Measurements from ENCODE around the gene KPNA6. TPM values are rescaled to one million over a fixed set of nuclear protein-coding genes. Genes with fewer than 3 reads are reported as not detected.

Gene KPNA6
- total RNA-seq, 2 donors from 2014 or later: 39.8 to 57.6 TPM

DNA sequence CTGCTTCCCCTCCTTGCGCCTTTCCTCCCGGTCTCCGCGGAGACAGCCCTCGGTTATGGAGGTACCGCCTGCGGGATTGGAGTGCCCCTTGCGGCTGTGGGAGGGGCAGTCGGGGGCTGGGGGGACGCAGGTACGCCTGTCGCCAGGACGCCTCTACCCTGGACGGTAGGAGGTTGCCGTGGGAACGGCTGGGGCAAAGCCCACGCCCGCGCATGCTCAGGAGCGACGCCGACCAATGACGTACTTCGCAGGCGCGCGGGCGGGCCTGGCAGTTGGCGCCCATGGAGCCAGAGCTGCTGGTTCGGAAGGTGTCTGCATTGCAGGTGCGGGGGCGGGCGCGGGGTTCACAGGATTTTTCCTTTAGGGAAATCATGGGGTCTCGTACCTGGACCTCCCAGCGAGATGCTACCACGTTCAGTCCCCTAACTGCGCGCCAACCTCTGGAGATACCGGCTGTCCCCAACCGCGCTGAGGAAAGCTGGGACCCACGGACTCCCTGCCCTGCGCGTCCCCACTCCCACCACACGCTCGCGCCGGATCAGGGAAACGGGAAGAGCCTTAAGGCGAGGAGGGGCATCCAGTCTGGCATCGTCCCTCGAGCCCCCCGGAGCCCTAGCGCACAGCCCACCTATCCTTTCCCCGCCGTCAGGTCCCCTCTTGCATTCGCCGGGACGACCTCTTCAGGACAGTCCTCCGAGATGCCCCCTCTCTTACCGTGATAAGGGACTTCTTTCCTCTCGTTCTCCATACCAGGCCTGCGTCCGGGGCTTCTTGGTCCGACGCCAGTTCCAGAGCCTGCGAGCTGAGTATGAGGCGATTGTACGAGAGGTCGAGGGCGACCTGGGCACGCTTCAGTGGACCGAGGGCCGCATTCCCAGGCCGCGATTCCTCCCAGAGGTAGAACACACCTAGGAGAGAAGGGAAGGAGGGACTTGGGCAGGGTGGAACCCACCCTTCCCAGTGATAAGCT, 97.8 kb downstream of the KPNA6 start, which contains the start of gene IQCC:
TSS of gene IQCC (plus strand) at position 271 of the 970 bp plus-strand sequence. CDS start at position 282, 11 bp downstream.
- DNase-seq: peak; percentile 81 to 82 (median 82)
- H3K4me3 Mint-ChIP-seq: peak within 1 kb of the TSS; percentile 88
- peaks cover 29% of the 10 kb centered on the region for H3K4me1 Mint-ChIP-seq
- no peaks in the 10 kb centered on the region for H3K9me3 ChIP-seq (ENCODE audit: control insufficient read depth, low read length, poor library complexity, severe bottlenecking)
- H3K36me3 Mint-ChIP-seq (ENCODE audit: low read depth): no peaks in the 10 kb centered on the region
- H3K27me3 Mint-ChIP-seq: no peaks in the 10 kb centered on the region
- peak; percentile 68 for ATAC-seq
- peak within 1 kb of the TSS; percentile 92 for H3K27ac Mint-ChIP-seq

DNA sequence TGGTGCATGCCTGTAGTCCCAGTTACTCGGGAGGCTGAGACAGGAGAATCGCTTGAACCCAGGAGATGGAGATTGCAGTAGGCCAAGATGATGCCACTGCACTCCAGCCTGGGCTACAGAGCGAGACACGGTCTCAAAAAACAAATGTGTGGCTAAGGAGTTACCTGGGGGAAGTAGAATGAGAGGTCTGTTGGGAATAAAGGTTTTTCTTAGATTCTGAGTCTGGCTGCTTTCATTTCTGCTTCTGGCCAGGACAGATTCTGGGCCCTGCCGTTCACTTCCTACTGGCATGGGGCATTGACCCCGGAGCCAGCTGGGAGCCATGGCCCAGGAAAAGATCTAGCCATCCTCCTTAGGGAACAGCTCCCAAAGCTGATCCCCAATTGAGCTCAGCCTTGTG, 100.6 kb downstream of the KPNA6 start:
- no peak overlapping the region for H3K4me3 Mint-ChIP-seq
- H3K9me3 ChIP-seq (ENCODE audit: control insufficient read depth, low read length, poor library complexity, severe bottlenecking): no peaks in the 10 kb centered on the region
- no peak for ATAC-seq
- no peak for DNase-seq
- H3K36me3 Mint-ChIP-seq (ENCODE audit: low read depth): no peaks in the 10 kb centered on the region
- H3K4me1 Mint-ChIP-seq: peaks cover 16% of the 10 kb centered on the region
- H3K27me3 Mint-ChIP-seq: no peaks in the 10 kb centered on the region
- H3K27ac Mint-ChIP-seq: no peak overlapping the region

DNA sequence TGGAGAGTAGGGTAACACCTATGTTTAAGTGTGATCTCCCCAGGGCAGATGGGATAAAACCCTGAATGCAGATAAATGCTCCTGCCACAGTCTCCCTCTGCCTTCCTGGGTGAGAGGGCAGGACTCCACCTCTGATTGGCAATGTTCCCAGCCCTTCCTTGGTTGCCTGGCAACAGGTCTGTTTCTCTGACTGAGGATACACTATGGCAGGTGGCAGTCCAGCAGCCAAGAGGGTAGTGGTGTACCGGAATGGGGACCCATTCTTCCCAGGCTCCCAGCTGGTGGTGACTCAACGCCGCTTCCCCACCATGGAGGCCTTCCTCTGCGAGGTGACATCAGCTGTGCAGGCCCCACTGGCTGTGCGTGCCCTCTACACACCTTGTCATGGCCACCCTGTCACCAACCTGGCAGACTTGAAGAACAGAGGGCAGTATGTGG, 101.1 kb downstream of the KPNA6 start, which contains the start of gene DCDC2B:
TSS of gene DCDC2B (plus strand) at position 199 of the 438 bp plus-strand sequence. CDS start at position 204, 5 bp downstream.
- Mint-ChIP-seq H3K4me1 (peaks cover 16% of the 10 kb centered on the region), H3K27me3 (no peaks in the 10 kb centered on the region), H3K36me3 (ENCODE audit: low read depth) (no peaks in the 10 kb centered on the region), H3K4me3 (no peak within 1 kb of the TSS), H3K27ac (no peak within 1 kb of the TSS)
- DNase-seq: no peak
- ATAC-seq: no peak
- no peaks in the 10 kb centered on the region for H3K9me3 ChIP-seq (ENCODE audit: control insufficient read depth, low read length, poor library complexity, severe bottlenecking)

DNA sequence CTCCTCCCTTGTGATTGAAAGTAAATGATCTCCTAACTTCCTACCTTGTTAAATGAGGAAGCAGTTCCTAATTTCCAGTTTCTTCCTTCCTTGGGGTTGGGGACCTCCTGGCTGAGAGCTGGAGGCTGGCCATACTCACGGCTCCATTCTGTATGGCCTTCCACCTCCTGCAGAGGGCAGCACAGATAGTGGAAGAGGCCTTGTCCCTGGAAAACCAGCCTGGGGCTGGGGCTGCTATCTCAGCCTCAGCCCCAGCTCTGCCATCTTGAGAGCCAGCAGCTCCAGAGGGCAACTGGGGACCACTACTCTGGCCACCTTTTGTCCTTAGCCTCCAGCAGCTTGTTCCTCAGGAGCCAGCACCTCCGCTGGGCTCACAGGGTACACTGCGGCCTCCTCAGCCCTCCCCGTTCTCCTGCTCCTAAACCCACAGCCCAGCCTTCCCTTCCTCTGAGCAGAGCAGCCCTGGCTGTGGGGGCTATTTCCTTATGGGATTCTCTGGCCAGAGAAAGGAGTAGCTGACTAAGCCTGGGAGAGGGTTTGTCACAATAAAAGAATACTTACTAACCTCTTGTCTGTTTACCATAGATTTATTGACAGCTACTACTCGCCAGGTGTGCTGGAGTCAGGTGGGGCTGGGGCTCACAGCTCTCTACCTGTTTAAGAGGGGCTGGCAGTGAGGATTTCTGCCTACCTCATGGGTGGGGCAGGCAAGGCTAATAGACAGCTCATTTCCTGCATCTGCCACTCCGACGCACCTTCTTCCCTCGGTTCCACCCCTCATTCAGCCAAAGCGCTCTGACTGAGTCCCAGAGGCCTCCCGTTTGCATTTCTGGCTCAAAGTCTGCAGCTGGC, 108.0 kb downstream of the KPNA6 start:
- Mint-ChIP-seq H3K27ac (peak overlapping the region; percentile 84), H3K36me3 (ENCODE audit: low read depth) (no peaks in the 10 kb centered on the region), H3K27me3 (no peaks in the 10 kb centered on the region), H3K4me3 (no peak overlapping the region), H3K4me1 (peaks cover 11% of the 10 kb centered on the region)
- ATAC-seq (peak; percentile 92), DNase-seq (peak; percentile 33 to 55 (median 36))
- H3K9me3 ChIP-seq (ENCODE audit: control insufficient read depth, low read length, poor library complexity, severe bottlenecking): no peaks in the 10 kb centered on the region

DNA sequence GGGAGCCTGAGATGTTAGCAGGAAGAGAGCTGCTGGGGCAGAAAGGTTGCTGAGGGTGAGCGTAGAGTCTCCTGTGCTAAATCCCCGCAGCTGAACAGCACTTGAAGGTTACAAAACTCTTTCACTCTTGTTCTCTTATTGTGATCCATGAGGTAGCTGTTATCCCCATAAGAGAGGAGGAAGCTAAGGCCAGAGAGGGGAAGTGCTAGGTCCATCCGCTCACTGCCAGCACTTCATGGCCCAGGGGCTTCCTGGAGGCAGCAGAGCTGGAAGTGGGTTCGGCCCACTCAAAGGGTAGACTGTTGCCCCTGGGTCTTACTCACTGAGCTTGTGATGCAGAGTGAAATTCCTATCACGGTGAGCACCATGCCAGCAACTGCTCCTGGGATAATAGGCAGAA, 108.7 kb downstream of the KPNA6 start:
- H3K36me3 Mint-ChIP-seq (ENCODE audit: low read depth): no peaks in the 10 kb centered on the region
- no peaks in the 10 kb centered on the region for H3K9me3 ChIP-seq (ENCODE audit: control insufficient read depth, low read length, poor library complexity, severe bottlenecking)
- H3K27ac Mint-ChIP-seq: peak overlapping the region; percentile 84
- H3K4me1 Mint-ChIP-seq: peaks cover 15% of the 10 kb centered on the region
- no peaks in the 10 kb centered on the region for H3K27me3 Mint-ChIP-seq
- DNase-seq (no peak), ATAC-seq (no peak)
- H3K4me3 Mint-ChIP-seq: no peak overlapping the region

DNA sequence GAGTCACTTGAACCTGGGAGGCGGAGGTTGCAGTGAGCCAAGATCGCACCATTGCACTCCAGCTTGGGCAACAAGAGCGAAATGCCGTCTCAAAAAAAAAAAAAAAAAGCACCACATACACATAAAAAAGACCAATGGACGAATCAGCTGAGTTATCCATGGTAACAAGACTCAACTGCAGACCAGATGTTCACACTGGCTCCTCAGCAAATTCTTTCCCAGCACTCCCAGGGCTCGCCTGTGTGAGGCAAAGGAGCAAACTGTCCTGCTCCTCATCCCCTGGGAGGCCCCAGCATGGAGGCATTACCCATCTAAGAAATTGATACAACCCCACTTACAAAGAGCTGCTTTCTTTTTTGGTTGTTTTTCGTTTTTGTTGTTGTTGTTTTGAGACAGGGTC, 111.2 kb downstream of the KPNA6 start:
- Mint-ChIP-seq H3K27me3 (no peaks in the 10 kb centered on the region), H3K27ac (no peak overlapping the region), H3K4me3 (no peak overlapping the region), H3K4me1 (peaks cover 19% of the 10 kb centered on the region), H3K36me3 (ENCODE audit: low read depth) (no peaks in the 10 kb centered on the region)
- no peak for DNase-seq
- no peaks in the 10 kb centered on the region for H3K9me3 ChIP-seq (ENCODE audit: control insufficient read depth, low read length, poor library complexity, severe bottlenecking)
- no peak for ATAC-seq

DNA sequence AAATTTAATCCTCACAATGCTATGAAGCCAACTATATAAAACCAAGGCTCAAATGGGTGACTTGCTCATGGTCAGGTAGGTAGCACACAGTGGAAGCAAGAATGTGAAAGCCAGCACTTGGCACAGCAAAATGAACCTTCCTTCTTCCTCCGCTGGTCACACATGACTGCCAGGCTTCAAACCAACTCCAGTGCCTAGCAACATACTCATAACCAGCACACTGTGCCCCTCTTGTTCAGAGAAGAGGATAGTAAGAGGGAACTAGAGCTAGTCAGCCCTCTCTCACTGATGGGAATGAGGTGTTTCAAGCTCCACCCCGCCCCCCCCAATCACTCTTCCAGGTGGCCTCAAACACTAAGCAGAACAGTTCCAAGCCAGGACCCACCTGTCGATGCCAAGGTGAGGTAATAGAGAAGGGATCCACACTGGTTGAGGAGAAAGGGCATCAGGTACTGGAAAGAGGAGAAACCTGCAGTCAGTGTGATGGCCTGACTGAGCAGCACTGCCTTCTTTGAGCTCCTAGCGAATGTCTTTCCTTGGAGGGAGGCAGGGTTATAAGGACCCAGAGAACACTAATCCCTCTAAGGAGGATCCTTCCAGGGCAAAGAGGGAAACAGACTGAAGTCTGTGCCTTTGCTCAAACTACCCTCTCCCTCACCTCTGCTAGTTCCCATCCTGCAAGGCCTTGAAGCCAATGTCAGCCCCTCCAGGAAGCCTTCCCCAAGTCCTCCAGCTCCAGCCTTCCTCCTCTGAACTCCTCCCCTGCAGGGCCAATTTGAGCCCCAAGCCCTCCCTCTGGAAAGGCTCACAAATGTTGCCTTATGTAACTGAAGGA, 113.1 kb downstream of the KPNA6 start:
- Mint-ChIP-seq H3K27me3 (no peaks in the 10 kb centered on the region), H3K36me3 (ENCODE audit: low read depth) (no peaks in the 10 kb centered on the region), H3K27ac (peak overlapping the region; percentile 95), H3K4me3 (peak overlapping the region; percentile 92), H3K4me1 (peaks cover 21% of the 10 kb centered on the region)
- DNase-seq (no peak), ATAC-seq (no peak)
- no peaks in the 10 kb centered on the region for H3K9me3 ChIP-seq (ENCODE audit: control insufficient read depth, low read length, poor library complexity, severe bottlenecking)

DNA sequence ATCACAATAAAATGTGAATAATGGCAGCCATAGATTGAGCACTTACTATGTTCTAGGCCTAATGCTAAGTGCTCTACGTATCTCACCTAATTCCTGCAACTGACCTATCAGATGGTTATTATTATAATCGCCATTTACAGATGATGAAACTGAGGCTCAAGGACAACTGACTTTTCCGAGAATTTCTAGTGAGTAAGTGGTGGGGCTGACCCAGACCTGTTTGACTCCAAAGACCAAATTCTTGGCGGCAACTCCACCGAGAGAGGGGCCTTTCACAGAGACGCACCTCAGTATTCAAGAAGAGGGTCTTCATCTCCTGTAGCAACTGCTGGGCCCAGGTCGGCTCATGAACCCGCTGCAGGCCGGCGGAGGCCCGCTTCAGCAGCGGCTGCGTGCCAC, 113.7 kb downstream of the KPNA6 start:
- no peaks in the 10 kb centered on the region for H3K9me3 ChIP-seq (ENCODE audit: control insufficient read depth, low read length, poor library complexity, severe bottlenecking)
- ATAC-seq (no peak), DNase-seq (no peak)
- Mint-ChIP-seq H3K4me3 (peak overlapping the region; percentile 92), H3K27me3 (no peaks in the 10 kb centered on the region), H3K27ac (peak overlapping the region; percentile 95), H3K4me1 (peaks cover 17% of the 10 kb centered on the region), H3K36me3 (ENCODE audit: low read depth) (no peaks in the 10 kb centered on the region)

DNA sequence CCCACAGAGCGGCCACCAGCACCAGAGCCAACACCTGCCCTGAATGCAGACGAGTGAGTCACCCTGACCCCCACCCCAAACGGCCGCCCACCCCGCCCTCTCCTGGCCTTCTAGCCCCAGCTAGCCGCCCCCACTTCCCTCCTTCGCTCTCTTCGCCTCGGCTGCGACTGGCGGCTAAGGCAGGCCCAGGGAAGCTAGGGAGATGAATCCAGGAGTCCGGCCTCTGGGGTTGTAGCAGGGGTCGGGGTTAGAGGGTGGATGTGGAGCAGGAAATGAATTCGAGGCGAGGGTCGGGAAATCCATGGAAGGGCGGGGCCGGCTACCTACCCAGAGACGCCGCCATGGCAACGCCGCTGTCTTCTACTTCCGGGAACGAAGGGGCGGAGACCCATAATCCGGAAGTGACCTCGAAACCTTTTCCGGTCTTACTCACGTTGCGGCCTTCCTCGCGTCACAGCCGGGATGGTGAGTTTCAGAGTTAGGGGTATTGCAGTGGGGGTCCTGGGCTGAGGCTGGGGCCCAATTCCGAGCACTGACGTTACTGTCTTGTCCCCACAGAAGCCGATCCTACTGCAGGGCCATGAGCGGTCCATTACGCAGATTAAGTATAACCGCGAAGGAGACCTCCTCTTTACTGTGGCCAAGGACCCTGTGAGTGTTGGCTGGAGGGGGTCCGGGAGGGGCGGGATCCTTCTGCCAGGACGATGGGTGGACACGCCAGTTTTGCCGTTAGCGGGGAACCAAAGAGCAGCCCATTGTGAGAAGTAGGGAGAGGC, 114.3 kb downstream of the KPNA6 start, which contains the start of the genes EIF3I and TMEM234:
TSS of gene EIF3I (plus strand) at position 428 of the 776 bp plus-strand sequence. CDS start at position 463, 35 bp downstream.
TSS of gene TMEM234 (minus strand) at position 374 of the 776 bp plus-strand sequence. CDS start at position 343, 31 bp downstream.
- no peaks in the 10 kb centered on the region for H3K9me3 ChIP-seq (ENCODE audit: control insufficient read depth, low read length, poor library complexity, severe bottlenecking)
- peak within 1 kb of the TSS; percentile 92 for H3K4me3 Mint-ChIP-seq
- no peaks in the 10 kb centered on the region for H3K36me3 Mint-ChIP-seq (ENCODE audit: low read depth)
- H3K27ac Mint-ChIP-seq: peak within 1 kb of the TSS; percentile 95
- DNase-seq (peak; percentile 78 to 84 (median 78)), ATAC-seq (peak; percentile 95)
- H3K4me1 Mint-ChIP-seq: peaks cover 17% of the 10 kb centered on the region
- no peaks in the 10 kb centered on the region for H3K27me3 Mint-ChIP-seq

DNA sequence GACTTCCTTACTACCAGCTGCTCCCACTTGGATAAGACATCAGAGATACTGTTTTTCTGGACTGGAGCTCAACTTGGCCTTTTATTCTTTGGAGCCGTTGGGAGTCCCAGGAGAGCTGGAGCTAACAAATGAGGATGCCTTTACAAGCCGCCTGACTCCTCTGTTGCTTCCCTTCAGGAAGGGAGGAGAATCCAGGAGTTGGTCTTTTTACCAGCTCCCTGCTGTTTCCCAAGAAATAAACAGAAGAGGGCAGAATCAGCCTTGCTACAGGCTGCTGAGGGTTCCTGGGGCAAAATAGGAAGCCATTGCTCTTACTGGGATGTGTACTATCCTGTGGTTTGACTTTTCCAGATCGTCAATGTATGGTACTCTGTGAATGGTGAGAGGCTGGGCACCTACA, 115.8 kb downstream of the KPNA6 start:
- no peaks in the 10 kb centered on the region for H3K27me3 Mint-ChIP-seq
- no peak for ATAC-seq

DNA sequence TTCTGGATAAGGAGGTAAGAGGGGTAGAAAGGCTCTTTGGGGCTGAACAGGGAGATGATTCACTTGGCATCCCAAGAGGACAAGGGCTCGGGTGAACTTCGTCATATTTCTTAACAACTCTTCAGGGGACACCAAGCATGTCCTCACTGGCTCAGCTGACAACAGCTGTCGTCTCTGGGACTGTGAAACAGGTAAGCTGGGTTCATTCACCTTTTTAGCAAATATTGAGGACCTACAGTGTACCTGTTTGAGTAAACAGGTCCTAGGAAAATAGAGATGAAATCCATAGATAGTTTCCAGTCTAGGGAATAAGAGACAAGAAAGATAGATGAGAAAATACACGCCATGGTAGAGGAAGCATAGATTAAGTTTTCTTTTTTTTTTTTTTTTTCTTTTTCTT, 116.4 kb downstream of the KPNA6 start:
- H3K9me3 ChIP-seq (ENCODE audit: control insufficient read depth, low read length, poor library complexity, severe bottlenecking): no peaks in the 10 kb centered on the region
- H3K27me3 Mint-ChIP-seq: no peaks in the 10 kb centered on the region
- peak overlapping the region; percentile 92 for H3K4me3 Mint-ChIP-seq
- H3K36me3 Mint-ChIP-seq (ENCODE audit: low read depth): peaks cover 3% of the 10 kb centered on the region
- no peak for DNase-seq
- H3K27ac Mint-ChIP-seq: peak overlapping the region; percentile 95
- H3K4me1 Mint-ChIP-seq: peaks cover 28% of the 10 kb centered on the region
- no peak for ATAC-seq

More for the DNA sequence above, 115.8 kb downstream of the KPNA6 start:
- peak overlapping the region; percentile 92 for H3K4me3 Mint-ChIP-seq
- peak overlapping the region; percentile 95 for H3K27ac Mint-ChIP-seq
- H3K4me1 Mint-ChIP-seq: peaks cover 27% of the 10 kb centered on the region
- H3K36me3 Mint-ChIP-seq (ENCODE audit: low read depth): peaks cover 3% of the 10 kb centered on the region
- no peak for DNase-seq
- H3K9me3 ChIP-seq (ENCODE audit: control insufficient read depth, low read length, poor library complexity, severe bottlenecking): no peaks in the 10 kb centered on the region
